ENCODE data around the gene COL19A1.

- TF ChIP-seq CTCF (conservative IDR thresholded peaks at IDR 0.05) (no peak), EZH2 (IDR thresholded peaks at IDR 0.05; ENCODE audit: low read depth) (no peak)
Observed at GRCh38 chr6:69901361-69901760, 35.0 kb downstream of the COL19A1 start.

Measured in PC-9 (cell line).